ENCODE measurements around the gene CCDC183. TPM values are rescaled to one million over a fixed set of nuclear protein-coding genes. Genes with fewer than 3 reads are reported as not detected.

CCDC183 gene
- total RNA-seq: 9.0 and 9.5 TPM in 2 replicates
- long read RNA-seq, partial matches to known transcripts: 2 of 6 reads
- long read RNA-seq, other reads (novel, unspliced or antisense): 4 of 6 reads

DNA sequence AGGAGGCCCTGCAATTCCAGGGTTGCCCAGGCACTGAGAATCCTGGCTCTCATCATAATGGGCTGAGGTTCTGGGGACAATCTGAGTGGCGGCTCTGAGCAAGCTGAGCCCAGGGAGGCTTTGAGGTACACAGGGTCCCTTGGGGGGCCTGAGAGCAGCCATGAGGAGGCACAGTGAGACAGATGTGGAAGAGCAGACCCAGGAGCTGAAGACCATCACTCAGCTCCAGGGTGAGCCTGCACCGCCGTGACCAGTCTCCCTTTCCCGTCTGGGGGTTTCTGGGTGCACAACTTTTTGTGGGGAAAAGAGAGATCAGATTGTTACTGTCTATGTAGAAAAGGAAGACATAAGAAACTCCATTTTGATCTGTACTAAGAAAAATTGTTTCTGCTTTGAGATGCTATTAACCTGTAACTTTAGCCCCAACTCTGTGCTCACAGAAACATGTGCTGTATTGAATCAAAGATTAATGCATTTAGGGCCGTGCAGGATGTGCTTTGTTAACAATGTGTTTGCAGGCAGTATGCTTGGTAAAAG, at the start of gene CCDC183:
Gene CCDC183 (plus strand): TSS at position 101 of the 537 bp plus-strand sequence. CDS start 60 bp downstream, at position 161.
- TF ChIP-seq, protein P1, sequence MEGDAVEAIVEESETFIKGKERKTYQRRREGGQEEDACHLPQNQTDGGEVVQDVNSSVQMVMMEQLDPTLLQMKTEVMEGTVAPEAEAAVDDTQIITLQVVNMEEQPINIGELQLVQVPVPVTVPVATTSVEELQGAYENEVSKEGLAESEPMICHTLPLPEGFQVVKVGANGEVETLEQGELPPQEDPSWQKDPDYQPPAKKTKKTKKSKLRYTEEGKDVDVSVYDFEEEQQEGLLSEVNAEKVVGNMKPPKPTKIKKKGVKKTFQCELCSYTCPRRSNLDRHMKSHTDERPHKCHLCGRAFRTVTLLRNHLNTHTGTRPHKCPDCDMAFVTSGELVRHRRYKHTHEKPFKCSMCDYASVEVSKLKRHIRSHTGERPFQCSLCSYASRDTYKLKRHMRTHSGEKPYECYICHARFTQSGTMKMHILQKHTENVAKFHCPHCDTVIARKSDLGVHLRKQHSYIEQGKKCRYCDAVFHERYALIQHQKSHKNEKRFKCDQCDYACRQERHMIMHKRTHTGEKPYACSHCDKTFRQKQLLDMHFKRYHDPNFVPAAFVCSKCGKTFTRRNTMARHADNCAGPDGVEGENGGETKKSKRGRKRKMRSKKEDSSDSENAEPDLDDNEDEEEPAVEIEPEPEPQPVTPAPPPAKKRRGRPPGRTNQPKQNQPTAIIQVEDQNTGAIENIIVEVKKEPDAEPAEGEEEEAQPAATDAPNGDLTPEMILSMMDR (IDR thresholded peaks at IDR 0.05; ENCODE audit: unreplicated experiment): no peak
- peaks cover 33% of the 10 kb centered on the region for H3K4me1 Mint-ChIP-seq (ENCODE audit: low read depth)
- peak within 1 kb of the TSS; percentile 88 for H3K27ac Mint-ChIP-seq
- H3K36me3 Mint-ChIP-seq (ENCODE audit: insufficient read depth): peaks cover 4% of the 10 kb centered on the region
- no peaks in the 10 kb centered on the region for H3K27me3 Mint-ChIP-seq
- no peaks in the 10 kb centered on the region for H3K9me3 Mint-ChIP-seq (ENCODE audit: low read depth)
- no peak for DNase-seq (ENCODE audit: low spot score, unreplicated experiment)
- peak within 1 kb of the TSS; percentile 49 for H3K4me3 Mint-ChIP-seq (ENCODE audit: low read depth)

DNA sequence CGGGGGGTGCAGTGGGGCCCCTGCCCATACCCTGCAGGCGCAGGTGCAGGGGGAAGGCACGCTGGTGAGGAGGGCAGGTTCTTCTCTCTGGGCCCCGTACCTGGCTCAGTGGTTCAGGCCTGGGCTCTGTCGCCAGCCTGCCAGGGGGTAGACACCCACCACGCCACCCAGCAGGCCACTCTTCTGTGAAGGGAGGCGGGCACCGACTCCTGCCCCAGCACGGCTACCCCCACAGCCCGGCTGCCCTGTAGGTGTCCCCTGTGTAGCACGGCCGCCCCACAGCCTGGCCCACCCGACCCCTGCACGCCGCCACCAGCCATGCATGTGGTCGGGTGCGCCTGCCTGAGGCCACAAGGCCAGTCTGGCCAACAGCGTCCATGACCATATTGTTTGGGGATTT, 49.5 kb upstream of the CCDC183 start:
- Mint-ChIP-seq H3K9me3 (ENCODE audit: low read depth) (peaks cover 2% of the 10 kb centered on the region), H3K27me3 (no peaks in the 10 kb centered on the region), H3K36me3 (ENCODE audit: insufficient read depth) (no peaks in the 10 kb centered on the region), H3K4me3 (ENCODE audit: low read depth) (no peak overlapping the region), H3K4me1 (ENCODE audit: low read depth) (no peaks in the 10 kb centered on the region), H3K27ac (no peak overlapping the region)
- no peak for DNase-seq (ENCODE audit: low spot score, unreplicated experiment)
- TF ChIP-seq, protein P1 (IDR thresholded peaks at IDR 0.05; ENCODE audit: unreplicated experiment): no peak

DNA sequence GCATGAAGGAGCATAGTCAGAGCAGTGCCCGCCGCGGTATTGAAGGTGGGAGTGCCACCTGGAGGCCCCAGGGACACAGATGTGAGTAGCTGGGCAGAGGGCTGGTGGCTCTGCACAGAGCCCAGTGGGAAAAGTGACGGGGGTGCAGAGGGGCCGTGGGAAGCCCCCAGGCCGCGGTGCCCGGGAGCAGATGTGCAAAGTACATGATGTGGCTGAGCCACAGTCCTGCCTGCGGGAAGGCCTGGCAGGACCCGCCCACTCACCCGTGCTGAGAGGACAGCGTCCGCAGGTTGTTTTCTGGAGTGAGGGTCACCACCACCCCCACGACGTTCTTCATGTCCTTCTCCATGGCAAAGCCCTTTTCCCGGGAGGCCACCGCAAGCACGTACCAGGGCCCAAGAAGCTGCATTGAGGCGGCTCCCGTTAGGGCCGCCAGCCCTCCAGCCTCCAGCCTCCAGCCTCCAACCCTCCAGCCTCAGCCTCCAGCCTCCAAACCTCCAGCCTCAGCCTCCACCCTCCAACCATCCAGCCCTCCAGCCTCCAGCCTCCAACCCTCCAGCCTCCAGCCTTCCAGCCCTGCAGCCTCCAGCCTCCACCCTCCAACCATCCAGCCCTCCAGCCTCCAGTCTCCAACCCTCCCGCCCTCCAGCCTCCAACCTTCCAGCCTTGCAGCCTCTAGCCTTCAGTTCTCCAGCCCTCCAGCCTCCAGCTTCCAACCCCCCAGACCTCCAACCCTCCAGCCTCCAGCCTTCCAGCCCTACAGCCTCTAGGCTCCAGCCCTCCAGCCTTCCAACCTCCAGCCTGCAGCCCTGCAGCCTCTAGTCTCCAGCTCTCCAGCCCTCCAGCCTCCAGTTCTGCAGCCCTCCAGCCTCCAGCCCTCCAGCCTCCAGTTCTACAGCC, 48.7 kb upstream of the CCDC183 start:
- H3K4me3 Mint-ChIP-seq (ENCODE audit: low read depth): no peak overlapping the region
- peaks cover 3% of the 10 kb centered on the region for H3K27me3 Mint-ChIP-seq
- H3K4me1 Mint-ChIP-seq (ENCODE audit: low read depth): no peaks in the 10 kb centered on the region
- H3K27ac Mint-ChIP-seq: no peak overlapping the region
- peaks cover 7% of the 10 kb centered on the region for H3K9me3 Mint-ChIP-seq (ENCODE audit: low read depth)
- no peaks in the 10 kb centered on the region for H3K36me3 Mint-ChIP-seq (ENCODE audit: insufficient read depth)
- no peak for DNase-seq (ENCODE audit: low spot score, unreplicated experiment)
- TF ChIP-seq, protein P1 (IDR thresholded peaks at IDR 0.05; ENCODE audit: unreplicated experiment): no peak

DNA sequence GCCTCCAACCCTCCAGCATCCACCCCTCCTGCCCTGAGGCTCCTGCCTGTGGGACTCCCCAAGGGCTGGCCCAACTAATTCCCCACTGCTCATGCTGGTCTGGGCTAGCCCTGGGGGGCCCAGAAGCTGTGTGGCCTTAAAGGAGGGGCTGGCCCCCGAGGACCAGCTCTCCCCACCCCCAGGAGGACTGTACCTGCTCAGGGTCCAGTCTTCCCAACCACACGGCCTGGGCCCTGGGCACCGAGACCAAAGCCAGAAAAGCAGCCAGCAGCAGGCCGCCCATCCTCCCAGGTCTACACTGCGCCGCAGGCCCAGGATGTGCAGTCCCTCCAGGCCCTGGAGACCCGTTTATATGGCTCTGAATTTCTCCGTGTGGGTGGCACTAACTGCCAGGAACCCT, 47.9 kb upstream of the CCDC183 start, which contains the start of gene LCN6:
Gene LCN6 (minus strand): TSS at position 325 of the 400 bp plus-strand sequence. CDS start 42 bp downstream, at position 283.
- peaks cover 11% of the 10 kb centered on the region for H3K9me3 Mint-ChIP-seq (ENCODE audit: low read depth)

More for the DNA sequence above, 47.9 kb upstream of the CCDC183 start, which contains the start of gene LCN6:
- DNase-seq (ENCODE audit: low spot score, unreplicated experiment): no peak
- H3K36me3 Mint-ChIP-seq (ENCODE audit: insufficient read depth): no peaks in the 10 kb centered on the region
- TF ChIP-seq, protein P1 (IDR thresholded peaks at IDR 0.05; ENCODE audit: unreplicated experiment): no peak
- H3K27ac Mint-ChIP-seq: no peak within 1 kb of the TSS
- peaks cover 7% of the 10 kb centered on the region for H3K27me3 Mint-ChIP-seq
- no peak within 1 kb of the TSS for H3K4me3 Mint-ChIP-seq (ENCODE audit: low read depth)
- H3K4me1 Mint-ChIP-seq (ENCODE audit: low read depth): no peaks in the 10 kb centered on the region

Measured in progenitor cell of endocrine pancreas (in vitro differentiated cells).